Omental fat pad (tissue), 4 donors: ENCODE results near the gene TULP1. TPM values are rescaled to one million over a fixed set of nuclear protein-coding genes. Genes with fewer than 3 reads are reported as not detected.

ENCODE experiments used
- ATAC-seq: fragments of 150-250 bp; one replicate; pipeline ENCODE4 v1.9.1; 2016; ENCODE audit warnings: mild to moderate bottlenecking, moderate library complexity; ENCODE audit not compliant: low FRiP score
- DNase-seq: peaks from one replicate; pipeline ENCODE4 v3.0.0-alpha.2; 2019; ENCODE audit warnings: low spot score
- total RNA-seq, 4 donors: library from RNA; depleted of rRNA; stranded (reverse); fragments of >200 nt; gene quantifications; one replicate each; pipeline ENCODE4 v1.1.0, GENCODE V29; 2016
- TF ChIP-seq, protein P1 (sequence below), 3 donors: fragments of 450-650 bp; IDR thresholded peaks; one replicate each; pipeline ENCODE4 v1.5.1; 2016 to 2017; ENCODE audit warnings: antibody characterized with exemption in 3 of 3, mild to moderate bottlenecking in 3 of 3, moderate library complexity in 2 of 3

Gene TULP1
- total RNA-seq, 4 donors from 2014 or later, result 0.28 TPM; not detected in 3

DNA sequence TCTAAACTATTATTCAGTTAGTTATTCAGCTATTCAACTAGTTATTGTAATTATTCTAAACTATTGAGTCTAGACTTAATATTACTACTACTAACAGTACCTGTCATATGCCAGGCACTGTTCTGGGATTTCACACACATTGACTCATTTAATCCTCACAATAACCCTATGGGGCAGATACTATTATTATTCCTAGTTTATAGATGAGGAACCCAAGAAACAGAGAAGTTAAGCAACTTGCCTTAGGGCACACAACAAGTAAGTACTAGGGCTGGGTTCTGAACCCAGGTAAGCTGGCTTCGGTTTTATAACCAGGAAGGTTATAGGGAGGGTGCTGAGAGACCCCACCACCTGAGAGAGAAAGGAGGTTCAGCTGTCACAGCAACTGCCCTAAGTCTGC is 23.6 kb downstream of the TULP1 start:
- ATAC-seq (no peak), DNase-seq (no peak)
- TF ChIP-seq, protein P1, sequence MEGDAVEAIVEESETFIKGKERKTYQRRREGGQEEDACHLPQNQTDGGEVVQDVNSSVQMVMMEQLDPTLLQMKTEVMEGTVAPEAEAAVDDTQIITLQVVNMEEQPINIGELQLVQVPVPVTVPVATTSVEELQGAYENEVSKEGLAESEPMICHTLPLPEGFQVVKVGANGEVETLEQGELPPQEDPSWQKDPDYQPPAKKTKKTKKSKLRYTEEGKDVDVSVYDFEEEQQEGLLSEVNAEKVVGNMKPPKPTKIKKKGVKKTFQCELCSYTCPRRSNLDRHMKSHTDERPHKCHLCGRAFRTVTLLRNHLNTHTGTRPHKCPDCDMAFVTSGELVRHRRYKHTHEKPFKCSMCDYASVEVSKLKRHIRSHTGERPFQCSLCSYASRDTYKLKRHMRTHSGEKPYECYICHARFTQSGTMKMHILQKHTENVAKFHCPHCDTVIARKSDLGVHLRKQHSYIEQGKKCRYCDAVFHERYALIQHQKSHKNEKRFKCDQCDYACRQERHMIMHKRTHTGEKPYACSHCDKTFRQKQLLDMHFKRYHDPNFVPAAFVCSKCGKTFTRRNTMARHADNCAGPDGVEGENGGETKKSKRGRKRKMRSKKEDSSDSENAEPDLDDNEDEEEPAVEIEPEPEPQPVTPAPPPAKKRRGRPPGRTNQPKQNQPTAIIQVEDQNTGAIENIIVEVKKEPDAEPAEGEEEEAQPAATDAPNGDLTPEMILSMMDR (IDR thresholded peaks at IDR 0.05), result no peak

DNA sequence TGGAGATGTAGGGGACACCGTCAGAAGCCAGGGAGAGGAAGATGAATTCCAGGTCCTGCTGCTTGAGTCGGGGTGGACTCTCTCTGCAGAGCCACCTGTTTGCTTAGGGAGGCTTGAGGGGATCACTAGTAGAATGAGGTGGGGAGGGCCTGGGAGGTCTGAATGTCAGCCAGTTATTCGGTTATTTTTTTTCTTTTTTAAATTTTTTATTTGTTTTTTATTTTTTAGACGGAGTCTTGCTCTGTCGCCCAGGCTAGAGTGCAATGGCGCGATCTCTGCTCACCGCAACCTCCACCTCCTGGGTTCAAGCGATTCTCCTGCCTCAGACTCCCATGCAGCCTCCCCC is 24.2 kb downstream of the TULP1 start:
- DNase-seq, result no peak
- TF ChIP-seq, protein P1 (IDR thresholded peaks at IDR 0.05), result no peak
- no peak for ATAC-seq

DNA sequence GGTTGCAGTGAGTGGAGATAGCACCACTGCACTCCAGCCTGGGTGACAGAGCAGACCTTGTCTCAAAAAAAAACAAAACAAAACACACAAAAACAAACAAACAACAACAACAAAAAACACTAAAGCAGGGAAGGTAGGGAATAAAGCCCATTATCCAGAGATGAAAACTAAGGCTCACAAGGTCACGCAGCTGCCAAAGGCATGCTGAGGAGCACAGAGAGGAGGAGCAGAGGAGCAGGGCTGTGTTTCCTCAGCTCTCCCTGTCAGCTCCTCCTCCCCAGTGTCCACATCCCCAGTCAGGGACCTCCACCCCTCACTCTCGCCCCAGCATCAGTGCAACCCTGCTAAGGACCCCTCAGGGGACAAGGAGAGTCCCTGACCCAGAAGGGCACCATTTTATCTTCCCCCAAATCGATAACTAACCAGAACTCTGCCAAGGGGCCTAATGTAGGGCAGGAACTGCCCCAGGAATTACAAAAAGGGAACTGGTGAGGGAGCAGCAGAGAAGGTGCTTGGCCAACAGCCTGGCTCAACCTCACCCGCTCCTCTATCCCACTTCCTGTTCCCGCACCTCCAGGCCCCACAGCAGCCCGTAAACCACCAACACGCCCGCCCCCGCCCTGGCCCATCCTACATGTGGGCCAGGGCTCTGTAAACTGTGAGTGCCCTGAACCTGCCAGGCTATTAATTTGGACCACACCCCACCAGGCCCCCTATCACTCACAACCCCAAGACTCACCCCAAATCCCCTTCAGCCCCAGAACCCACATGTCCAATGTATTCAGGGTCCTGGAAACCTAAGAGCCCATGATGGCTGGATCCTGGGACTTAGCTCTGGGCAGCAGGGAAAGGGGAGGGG is 24.8 kb downstream of the TULP1 start:
- peak; percentile 18 for ATAC-seq
- TF ChIP-seq, protein P1 (IDR thresholded peaks at IDR 0.05), result no peak
- DNase-seq, result no peak

DNA sequence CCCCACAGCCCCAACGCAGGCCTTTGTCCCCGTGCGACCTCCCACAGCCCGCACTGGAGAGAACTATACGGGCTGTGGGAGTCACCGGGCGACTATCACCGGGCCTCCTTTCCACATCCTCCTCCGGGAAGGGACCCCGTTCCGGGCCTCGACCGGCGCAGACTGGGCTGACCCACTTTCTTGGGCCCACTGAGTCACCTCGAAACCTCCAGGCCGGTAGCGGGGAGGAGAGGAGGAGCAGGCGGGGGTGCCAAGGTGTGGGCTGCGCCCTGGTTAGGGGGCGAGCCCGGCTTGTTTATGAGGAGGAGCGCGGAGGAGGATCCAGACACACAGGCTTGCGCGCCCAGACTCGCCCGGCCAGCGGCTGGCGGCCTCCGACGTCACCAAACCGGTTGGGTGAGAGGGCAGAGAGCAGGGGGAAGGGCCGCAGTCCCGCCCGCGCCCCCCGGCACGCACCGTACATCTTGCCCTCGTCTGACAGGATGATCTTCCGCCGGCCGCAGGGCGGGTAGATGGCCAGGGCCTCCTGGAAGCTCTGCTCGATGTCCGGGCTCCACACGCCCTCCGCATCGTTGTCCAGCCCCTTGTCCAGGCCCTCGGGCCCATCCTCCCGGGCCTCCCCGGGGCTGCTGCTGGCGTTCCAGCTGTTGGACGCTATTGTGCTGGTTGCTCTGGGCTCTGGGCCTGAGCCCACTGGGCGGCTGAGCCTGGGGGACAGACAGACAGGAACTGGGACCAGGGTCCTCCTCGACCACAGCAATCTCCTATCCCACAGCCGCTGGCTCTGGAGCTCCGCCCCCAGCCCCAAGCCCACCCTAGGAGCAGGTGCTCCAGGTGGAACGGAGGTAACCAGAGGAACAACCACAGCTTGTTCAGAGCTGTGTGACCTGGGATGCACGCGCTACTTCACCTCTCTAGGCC is 26.4 kb downstream of the TULP1 start:
- ATAC-seq (peak; percentile 80), DNase-seq (no peak)
- TF ChIP-seq, protein P1 (IDR thresholded peaks at IDR 0.05), result no peak

DNA sequence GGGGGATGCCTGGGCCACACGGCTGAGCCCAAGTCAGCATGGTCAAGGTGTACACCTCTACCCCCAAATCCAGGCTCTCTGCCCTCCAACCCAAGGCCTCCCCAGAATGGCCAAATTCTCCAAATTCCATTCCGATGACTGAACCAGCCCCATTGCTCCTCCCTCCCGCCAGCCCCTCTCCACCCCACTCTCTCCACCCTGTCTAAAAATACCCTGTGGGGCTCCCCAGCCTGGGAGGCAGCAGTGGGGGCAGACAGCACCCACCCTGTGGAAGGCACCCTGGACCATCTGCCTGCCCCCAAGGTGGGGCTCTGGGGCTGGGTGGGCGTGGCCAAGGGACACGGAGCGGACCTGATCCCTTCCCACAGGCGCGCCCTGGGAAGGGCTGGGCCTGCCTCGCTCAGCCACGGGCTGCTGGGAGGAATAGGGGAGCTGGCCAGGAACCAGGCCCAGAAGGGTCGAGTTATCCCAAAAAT is 27.3 kb downstream of the TULP1 start:
- DNase-seq, result no peak

DNA sequence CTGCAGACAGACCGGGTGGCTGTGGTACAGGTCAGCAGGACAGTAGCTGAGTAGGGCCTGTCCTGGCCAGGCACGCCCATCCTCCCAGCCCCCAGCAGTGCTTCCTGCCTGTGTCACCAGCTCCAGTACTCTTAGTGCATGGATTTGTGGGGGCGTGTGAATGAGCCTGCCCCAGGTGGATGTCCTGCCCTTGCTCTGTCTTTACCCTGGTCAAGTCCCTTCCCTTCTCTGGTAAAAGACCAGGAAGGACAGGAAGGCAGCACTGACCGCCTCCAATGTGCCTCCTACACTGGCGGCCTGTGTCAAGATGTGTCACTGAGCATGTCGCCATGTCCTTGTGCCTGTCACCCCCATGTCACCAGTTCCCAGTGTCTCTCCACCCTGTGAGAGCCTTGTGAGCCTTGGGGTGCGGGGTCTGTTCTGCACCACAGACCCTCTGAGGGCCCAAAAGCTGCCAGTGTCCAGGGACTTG is 27.7 kb downstream of the TULP1 start:
- ATAC-seq (peak; percentile 2), DNase-seq (no peak)
- TF ChIP-seq, protein P1 (IDR thresholded peaks at IDR 0.05), result no peak

More for the DNA sequence above, 27.3 kb downstream of the TULP1 start:
- peak; percentile 43 for ATAC-seq
- TF ChIP-seq, protein P1 (IDR thresholded peaks at IDR 0.05), result no peak
